Loucy (cell line): ENCODE data around the gene ZNF500.

Experiments used
- H2AFZ ChIP-seq: fragments of 200-600 bp; sonication (generic); 2 replicates; pipeline ENCODE4 v1.6.0; 2016; ENCODE audit warnings: antibody characterized with exemption, mild to moderate bottlenecking, low read length, moderate library complexity
- H3F3A ChIP-seq: fragments of 200-600 bp; 2 replicates; pipeline ENCODE4 v1.6.0; 2016; ENCODE audit warnings: antibody characterized with exemption, low read depth, mild to moderate bottlenecking
- H3K27me3 ChIP-seq: fragments of 200-600 bp; sonication (generic); 2 replicates; pipeline ENCODE4 v1.6.1; 2014; ENCODE audit warnings: low read length, mild to moderate bottlenecking; ENCODE audit not compliant: insufficient read depth, poor library complexity, severe bottlenecking
- H3K36me3 ChIP-seq: fragments of 200-600 bp; sonication (generic); 2 replicates; pipeline ENCODE4 v1.6.1; 2016; ENCODE audit warnings: low read length; ENCODE audit not compliant: insufficient read depth
- H3K4me1 ChIP-seq: fragments of 200-600 bp; sonication (generic); 2 replicates; pipeline ENCODE4 v1.5.1; 2014; ENCODE audit warnings: low read length, mild to moderate bottlenecking; ENCODE audit not compliant: insufficient read depth, poor library complexity, severe bottlenecking
- H3K4me2 ChIP-seq: fragments of 200-600 bp; sonication (generic); 2 replicates; pipeline ENCODE4 v1.6.0; 2014; ENCODE audit warnings: antibody characterized with exemption, low read length, low read depth, mild to moderate bottlenecking; ENCODE audit not compliant: poor library complexity, severe bottlenecking
- H3K4me3 ChIP-seq: fragments of 200-600 bp; sonication (generic); 2 replicates; pipeline ENCODE4 v1.5.1; 2014; ENCODE audit warnings: low read length, mild to moderate bottlenecking, mixed read lengths; ENCODE audit not compliant: poor library complexity, severe bottlenecking
- H3K79me2 ChIP-seq: fragments of 200-600 bp; sonication (generic); 2 replicates; pipeline ENCODE4 v1.6.1; 2014; ENCODE audit warnings: low read length; ENCODE audit not compliant: insufficient read depth
- H3K9ac ChIP-seq: fragments of 200-600 bp; sonication (generic); 2 replicates; pipeline ENCODE4 v1.6.0; 2014; ENCODE audit warnings: mild to moderate bottlenecking, low read depth, low read length, moderate library complexity; ENCODE audit not compliant: poor library complexity, severe bottlenecking
- H3K9me2 ChIP-seq: fragments of 200-600 bp; sonication (generic); replicated peaks from 2 replicates; pipeline ENCODE4 v1.6.1; 2016; ENCODE audit warnings: low read depth, low read length, mixed read lengths
- H3K9me3 ChIP-seq: fragments of 200-600 bp; sonication (generic); 2 replicates; pipeline ENCODE4 v1.6.1; 2014; ENCODE audit warnings: mild to moderate bottlenecking, antibody characterized with exemption, low read length, low read depth; ENCODE audit not compliant: insufficient read depth
- H4K20me1 ChIP-seq: fragments of 200-600 bp; sonication (generic); 2 replicates; pipeline ENCODE4 v1.6.0; 2014; ENCODE audit warnings: antibody characterized with exemption, low read length, mild to moderate bottlenecking; ENCODE audit not compliant: insufficient read depth, poor library complexity, severe bottlenecking
- CTCF ChIP-seq: fragments of 200-600 bp; sonication (generic); conservative IDR thresholded peaks from 2 replicates; pipeline ENCODE4 v1.5.1; 2014; ENCODE audit warnings: mild to moderate bottlenecking, antibody characterized with exemption, low read length
- EZH2phosphoT487 ChIP-seq: fragments of 200-600 bp; IDR thresholded peaks from 2 replicates; pipeline ENCODE4 v1.6.1; 2018; ENCODE audit warnings: antibody characterized with exemption, mild to moderate bottlenecking, moderate library complexity, borderline replicate concordance

The ZNF500 gene

GRCh38 chr16:4726616-4727015, 40.3 kb downstream of the ZNF500 start:
- H3K36me3 ChIP-seq = no peaks in the 10 kb centered on the region
- no peak for TF ChIP-seq CTCF
- TF ChIP-seq EZH2phosphoT487 = no peak
- no peak overlapping the region for H3K4me2 ChIP-seq
- no peaks in the 10 kb centered on the region for H3K4me1 ChIP-seq
- H3K27me3 ChIP-seq = no peaks in the 10 kb centered on the region
- H3F3A ChIP-seq = no peaks in the 10 kb centered on the region
- H4K20me1 ChIP-seq = no peaks in the 10 kb centered on the region
- H2AFZ ChIP-seq = no peak overlapping the region
- no peaks in the 10 kb centered on the region for H3K9me3 ChIP-seq
- no peaks in the 10 kb centered on the region for H3K9me2 ChIP-seq
- H3K4me3 ChIP-seq = no peak overlapping the region
- H3K79me2 ChIP-seq = no peaks in the 10 kb centered on the region
- H3K9ac ChIP-seq = no peak overlapping the region

GRCh38 chr16:4724661-4725270, 42.2 kb downstream of the ZNF500 start:
- no peaks in the 10 kb centered on the region for H3F3A ChIP-seq
- no peak overlapping the region for H3K4me2 ChIP-seq
- H3K36me3 ChIP-seq = no peaks in the 10 kb centered on the region
- H3K27me3 ChIP-seq = no peaks in the 10 kb centered on the region
- no peaks in the 10 kb centered on the region for H3K9me3 ChIP-seq
- no peaks in the 10 kb centered on the region for H3K9me2 ChIP-seq
- H4K20me1 ChIP-seq = no peaks in the 10 kb centered on the region
- H3K9ac ChIP-seq = no peak overlapping the region
- H3K79me2 ChIP-seq = no peaks in the 10 kb centered on the region
- H3K4me3 ChIP-seq = no peak overlapping the region
- no peak for TF ChIP-seq EZH2phosphoT487
- no peak for TF ChIP-seq CTCF
- no peaks in the 10 kb centered on the region for H3K4me1 ChIP-seq
- H2AFZ ChIP-seq = no peak overlapping the region

- H3F3A ChIP-seq = no peaks in the 10 kb centered on the region
- no peak overlapping the region for H3K4me3 ChIP-seq
- H3K4me1 ChIP-seq = no peaks in the 10 kb centered on the region
- no peaks in the 10 kb centered on the region for H3K9me2 ChIP-seq
- H3K27me3 ChIP-seq = no peaks in the 10 kb centered on the region
- H3K79me2 ChIP-seq = no peaks in the 10 kb centered on the region
- TF ChIP-seq CTCF (no peak), EZH2phosphoT487 (no peak)
- H3K9ac ChIP-seq = no peak overlapping the region
- H4K20me1 ChIP-seq = no peaks in the 10 kb centered on the region
- H3K4me2 ChIP-seq = no peak overlapping the region
- H3K36me3 ChIP-seq = no peaks in the 10 kb centered on the region
- H3K9me3 ChIP-seq = no peaks in the 10 kb centered on the region
- H2AFZ ChIP-seq = no peak overlapping the region
Measured at GRCh38 chr16:4723071-4723767, 43.7 kb downstream of the ZNF500 start.
